Caco-2 (cell line): ENCODE data around the gene CNTNAP4. TPM values are rescaled to one million over a fixed set of nuclear protein-coding genes. Genes with fewer than 3 reads are reported as not detected.

ENCODE experiments used
- BruUV-seq: library from RNA; stranded (reverse); fragments of 400-500 nt; replicated peaks from 2 replicates; lab custom pipeline; 2021; lab: Mats Ljungman, UMichigan
- CTCF ChIA-PET: fragments of 300-600 bp; sonication (Branson Sonifier 250); formaldehyde crosslinking; loops from one replicate; lab custom pipeline; 2022; ENCODE audit warnings: antibody characterized with exemption; lab: Charles Lee
- POLR2A ChIA-PET: fragments of 300-600 bp; sonication (Branson Sonifier 250); formaldehyde crosslinking; loops from one replicate; lab custom pipeline; 2022; ENCODE audit warnings: antibody characterized with exemption; lab: Charles Lee
- DNase-seq, 2 experiments: peaks; one replicate each; pipeline versions ENCODE4 v3.0.0 to v3.0.0-alpha.2; 2020 to 2022
- H3K27me3 ChIP-seq: replicated peaks from 2 replicates; pipeline ENCODE4 v1.6.0; 2011; ENCODE audit warnings: low read length; ENCODE audit not compliant: control insufficient read depth, insufficient read depth
- H3K36me3 ChIP-seq: 2 replicates; pipeline ENCODE4 v1.5.1; 2011; ENCODE audit warnings: low read length; ENCODE audit not compliant: control insufficient read depth, insufficient read depth
- H3K4me1 ChIP-seq: fragments of 250-450 bp; sonication (Bioruptor Pico); 2 replicates; pipeline ENCODE4 v1.5.1; 2020; ENCODE audit warnings: mild to moderate bottlenecking
- H3K4me3 ChIP-seq: 2 replicates; pipeline ENCODE4 v1.5.1; 2011; ENCODE audit warnings: low read depth, mild to moderate bottlenecking, control low read depth, low read length
- H3K9me3 ChIP-seq: fragments of 250-450 bp; sonication (Bioruptor Pico); 2 replicates; pipeline ENCODE4 v1.5.1; 2020; ENCODE audit warnings: mild to moderate bottlenecking, moderate library complexity
- H3K27ac Mint-ChIP-seq: one replicate; pipeline ENCODE4 v1.8.0; 2022; ENCODE audit warnings: mixed read lengths; ENCODE audit not compliant: unreplicated experiment
- H3K27me3 Mint-ChIP-seq: one replicate; pipeline ENCODE4 v1.8.0; 2022; ENCODE audit warnings: mixed read lengths; ENCODE audit not compliant: insufficient read depth, unreplicated experiment
- H3K36me3 Mint-ChIP-seq: one replicate; pipeline ENCODE4 v1.8.0; 2022; ENCODE audit warnings: mild to moderate bottlenecking, mixed read lengths; ENCODE audit not compliant: insufficient read depth, unreplicated experiment
- H3K4me1 Mint-ChIP-seq: one replicate; pipeline ENCODE4 v1.8.0; 2022; ENCODE audit warnings: low read depth, mixed read lengths; ENCODE audit not compliant: unreplicated experiment
- H3K4me3 Mint-ChIP-seq: one replicate; pipeline ENCODE4 v1.8.0; 2022; ENCODE audit warnings: mild to moderate bottlenecking, moderate library complexity, mixed read lengths; ENCODE audit not compliant: unreplicated experiment
- H3K9me3 Mint-ChIP-seq: one replicate; pipeline ENCODE4 v1.8.0; 2022; ENCODE audit warnings: mixed read lengths; ENCODE audit not compliant: unreplicated experiment
- intact Hi-C: fragments of 100-400 bp; cut with micrococcal nuclease; formaldehyde crosslinking; loops from one replicate; pipeline ENCODE4 v1.10.0; 2022; ENCODE audit not compliant: unreplicated experiment
- total RNA-seq: library from RNA; stranded (reverse); gene quantifications from 2 replicates; pipeline ENCODE4 v1.2.3, GENCODE V29; 2022
- TF ChIP-seq, protein P1 (sequence below), 2 experiments: fragments of 200-600 bp in 1 of 2; IDR thresholded peaks; 1 replicate in 1 of 2; 2 replicates in 1 of 2; pipeline versions ENCODE4 v1.5.1 to v1.8.0; 2011 to 2022; ENCODE audit warnings: antibody characterized with exemption in 1 of 2, control low read depth in 1 of 2, inconsistent platforms in 1 of 2, low read depth in 1 of 2, low read length in 1 of 2, mild to moderate bottlenecking in 1 of 2, moderate library complexity in 1 of 2; ENCODE audit not compliant: insufficient read depth in 1 of 2, severe bottlenecking in 1 of 2, unreplicated experiment in 1 of 2

The CNTNAP4 gene
- total RNA-seq, 1 experiment from 2014 or later: not detected

DNA sequence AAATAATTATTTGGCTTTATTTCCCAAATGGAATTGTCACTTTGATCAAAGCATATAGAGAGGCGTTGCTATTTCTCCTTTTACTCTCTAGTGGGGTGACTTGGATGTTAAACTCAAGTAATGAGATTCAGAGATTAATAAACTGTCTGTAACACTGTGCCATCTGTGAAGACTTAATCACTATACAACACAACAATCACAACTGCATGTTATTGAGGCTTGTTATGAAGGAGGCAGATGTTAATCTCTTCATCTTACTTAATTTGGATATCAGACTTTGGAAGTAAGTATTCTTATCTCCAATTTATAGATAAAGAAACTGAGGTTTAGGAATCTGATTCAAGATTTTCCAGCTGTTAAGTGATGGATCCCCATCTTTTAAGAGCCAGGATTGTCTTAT, 132.5 kb downstream of the CNTNAP4 start:
- no peaks in the 10 kb centered on the region for H3K9me3 ChIP-seq
- H3K27me3 Mint-ChIP-seq: peaks cover 3% of the 10 kb centered on the region
- no peaks in the 10 kb centered on the region for H3K36me3 Mint-ChIP-seq
- DNase-seq: no peak
- H3K27me3 ChIP-seq: no peaks in the 10 kb centered on the region
- TF ChIP-seq, protein P1, sequence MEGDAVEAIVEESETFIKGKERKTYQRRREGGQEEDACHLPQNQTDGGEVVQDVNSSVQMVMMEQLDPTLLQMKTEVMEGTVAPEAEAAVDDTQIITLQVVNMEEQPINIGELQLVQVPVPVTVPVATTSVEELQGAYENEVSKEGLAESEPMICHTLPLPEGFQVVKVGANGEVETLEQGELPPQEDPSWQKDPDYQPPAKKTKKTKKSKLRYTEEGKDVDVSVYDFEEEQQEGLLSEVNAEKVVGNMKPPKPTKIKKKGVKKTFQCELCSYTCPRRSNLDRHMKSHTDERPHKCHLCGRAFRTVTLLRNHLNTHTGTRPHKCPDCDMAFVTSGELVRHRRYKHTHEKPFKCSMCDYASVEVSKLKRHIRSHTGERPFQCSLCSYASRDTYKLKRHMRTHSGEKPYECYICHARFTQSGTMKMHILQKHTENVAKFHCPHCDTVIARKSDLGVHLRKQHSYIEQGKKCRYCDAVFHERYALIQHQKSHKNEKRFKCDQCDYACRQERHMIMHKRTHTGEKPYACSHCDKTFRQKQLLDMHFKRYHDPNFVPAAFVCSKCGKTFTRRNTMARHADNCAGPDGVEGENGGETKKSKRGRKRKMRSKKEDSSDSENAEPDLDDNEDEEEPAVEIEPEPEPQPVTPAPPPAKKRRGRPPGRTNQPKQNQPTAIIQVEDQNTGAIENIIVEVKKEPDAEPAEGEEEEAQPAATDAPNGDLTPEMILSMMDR (IDR thresholded peaks at IDR 0.05; ENCODE audit: insufficient read depth in 1 of 2, low read depth in 1 of 2, low read length in 1 of 2, severe bottlenecking in 1 of 2, unreplicated experiment in 1 of 2): no peak
- no peaks in the 10 kb centered on the region for H3K4me1 Mint-ChIP-seq
- H3K27ac Mint-ChIP-seq: no peak overlapping the region
- H3K4me3 Mint-ChIP-seq: no peak overlapping the region
- CTCF ChIA-PET: no interaction called here
- H3K9me3 Mint-ChIP-seq: no peaks in the 10 kb centered on the region
- no peaks in the 10 kb centered on the region for H3K4me1 ChIP-seq
- no TSS peak for BruUV-seq
- H3K4me3 ChIP-seq: no peak overlapping the region
- H3K36me3 ChIP-seq: no peaks in the 10 kb centered on the region
- POLR2A ChIA-PET: no interaction called here
- intact Hi-C loops: no loop called here

- POLR2A ChIA-PET: no interaction called here
- CTCF ChIA-PET: no interaction called here
- H3K36me3 ChIP-seq: no peaks in the 10 kb centered on the region
- H3K4me1 ChIP-seq: no peaks in the 10 kb centered on the region
- intact Hi-C loops: no loop called here
- no TSS peak for BruUV-seq
- no peaks in the 10 kb centered on the region for H3K27me3 ChIP-seq
- no peak overlapping the region for H3K27ac Mint-ChIP-seq
- no peak overlapping the region for H3K4me3 ChIP-seq
- H3K4me3 Mint-ChIP-seq: no peak overlapping the region
- no peaks in the 10 kb centered on the region for H3K9me3 ChIP-seq
- no peaks in the 10 kb centered on the region for H3K9me3 Mint-ChIP-seq
- TF ChIP-seq, protein P1 (IDR thresholded peaks at IDR 0.05; ENCODE audit: insufficient read depth in 1 of 2, low read depth in 1 of 2, low read length in 1 of 2, severe bottlenecking in 1 of 2, unreplicated experiment in 1 of 2): no peak
- no peak for DNase-seq
- no peaks in the 10 kb centered on the region for H3K4me1 Mint-ChIP-seq
- peaks cover 15% of the 10 kb centered on the region for H3K27me3 Mint-ChIP-seq
- H3K36me3 Mint-ChIP-seq: no peaks in the 10 kb centered on the region
These were observed 144.4 kb downstream of the CNTNAP4 start for GRCh38 chr16:76421571-76421970.

DNA sequence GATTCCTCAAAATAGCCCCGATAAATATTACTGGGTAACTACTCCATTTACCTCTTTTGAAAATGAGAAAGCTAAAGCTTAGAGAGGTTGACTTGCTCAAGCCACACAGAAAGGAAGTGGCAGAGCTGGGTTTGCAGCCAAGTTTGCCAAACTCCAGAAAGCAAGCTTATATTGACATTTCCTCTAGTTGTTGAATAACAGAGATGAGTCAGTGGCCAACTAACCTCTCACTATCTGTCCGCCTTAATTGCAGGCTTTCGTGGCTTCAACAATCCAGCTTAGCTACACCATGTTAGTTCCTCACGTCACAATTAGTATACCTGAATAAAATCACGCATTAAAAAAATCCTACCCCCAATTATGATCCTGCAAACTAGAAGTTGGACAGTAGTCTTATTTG, 151.7 kb downstream of the CNTNAP4 start:
- Histone ChIP-seq H3K9me3 (no peaks in the 10 kb centered on the region), H3K4me1 (no peaks in the 10 kb centered on the region), H3K4me3 (no peak overlapping the region), H3K36me3 (no peaks in the 10 kb centered on the region), H3K27me3 (no peaks in the 10 kb centered on the region)
- peaks cover 7% of the 10 kb centered on the region for H3K27me3 Mint-ChIP-seq
- H3K4me1 Mint-ChIP-seq: no peaks in the 10 kb centered on the region
- no peaks in the 10 kb centered on the region for H3K36me3 Mint-ChIP-seq
- no peak overlapping the region for H3K4me3 Mint-ChIP-seq
- H3K27ac Mint-ChIP-seq: no peak overlapping the region
- POLR2A ChIA-PET: no interaction called here
- peak in 1 of 2 experiments; percentile 5 for DNase-seq
- TF ChIP-seq, protein P1 (IDR thresholded peaks at IDR 0.05; ENCODE audit: insufficient read depth in 1 of 2, low read depth in 1 of 2, low read length in 1 of 2, severe bottlenecking in 1 of 2, unreplicated experiment in 1 of 2): no peak
- no peaks in the 10 kb centered on the region for H3K9me3 Mint-ChIP-seq
- CTCF ChIA-PET: interaction anchor here (1.0 kb wide), 1 partner anchor 225 kb away, joined by 3 read pairs; no protein-coding TSS in a partner anchor
- intact Hi-C loops: no loop called here
- BruUV-seq: no TSS peak
